Mesenteric fat pad (tissue), 1 donor: ENCODE measurements around the gene POLA1. TPM values are rescaled to one million over a fixed set of nuclear protein-coding genes. Genes with fewer than 3 reads are reported as not detected.

Experiments used
- DNase-seq: peaks from one replicate; pipeline ENCODE4 v3.0.0-alpha.2; 2020; ENCODE audit warnings: low spot score
- total RNA-seq: library from RNA; stranded (reverse); fragmentation: NEBNext Ultra II Directional; extraction: Animal tissue kit (Norgen Biotek cat#: 25700); gene quantifications from one replicate; pipeline ENCODE4 v1.2.1, GENCODE V29; 2021
- donor health status: DM: yes; HTN: yes; CAD: no.

The POLA1 gene
- total RNA-seq, 1 donor from 2014 or later: 9.0 TPM

- no peak for DNase-seq
Measured at GRCh38 chrX:24684048-24684447, 9.7 kb upstream of the POLA1 start.

GRCh38 chrX:24692305-24692704 is 1.4 kb upstream of the POLA1 start:
- DNase-seq: no peak

GRCh38 chrX:24694825-24695224 is 1.1 kb downstream of the POLA1 start:
- DNase-seq: no peak

GRCh38 chrX:24696294-24696693 is 2.6 kb downstream of the POLA1 start:
- DNase-seq: no peak

GRCh38 chrX:24702362-24703184 is 8.9 kb downstream of the POLA1 start:
- no peak for DNase-seq

- DNase-seq: no peak
Measured at GRCh38 chrX:24703185-24703494, 9.4 kb downstream of the POLA1 start.

GRCh38 chrX:24718771-24719170 is 25.1 kb downstream of the POLA1 start:
- DNase-seq: no peak

- DNase-seq: no peak
Measured at GRCh38 chrX:24720036-24720435, 26.3 kb downstream of the POLA1 start.

GRCh38 chrX:24728530-24728929 is 34.8 kb downstream of the POLA1 start:
- DNase-seq: no peak

GRCh38 chrX:24732766-24733500 is 39.2 kb downstream of the POLA1 start:
- DNase-seq: no peak

GRCh38 chrX:24741330-24741729 is 47.6 kb downstream of the POLA1 start:
- DNase-seq: no peak

- DNase-seq: no peak
Measured at GRCh38 chrX:24748196-24748595, 54.5 kb downstream of the POLA1 start.

- DNase-seq: no peak
Measured at GRCh38 chrX:24759786-24760185, 66.1 kb downstream of the POLA1 start.

GRCh38 chrX:24760363-24761000 is 66.8 kb downstream of the POLA1 start:
- DNase-seq: no peak

- no peak for DNase-seq
Measured at GRCh38 chrX:24761306-24761705, 67.6 kb downstream of the POLA1 start.

GRCh38 chrX:24763989-24764388 is 70.3 kb downstream of the POLA1 start:
- no peak for DNase-seq

- DNase-seq: no peak
Measured at GRCh38 chrX:24767557-24767956, 73.8 kb downstream of the POLA1 start.

- DNase-seq: no peak
Measured at GRCh38 chrX:24768556-24768955, 74.8 kb downstream of the POLA1 start.

- DNase-seq: no peak
Measured at GRCh38 chrX:24774650-24775049, 80.9 kb downstream of the POLA1 start.

GRCh38 chrX:24775891-24776290 is 82.2 kb downstream of the POLA1 start:
- no peak for DNase-seq

GRCh38 chrX:24777660-24778059 is 83.9 kb downstream of the POLA1 start:
- DNase-seq: no peak

GRCh38 chrX:24782011-24782410 is 88.3 kb downstream of the POLA1 start:
- no peak for DNase-seq
